NCI-H2196 (cell line): ENCODE measurements around the gene HES4.

Experiments used
- DNase-seq: peaks from one replicate; lab custom pipeline; 2025; ENCODE audit not compliant: unreplicated experiment; lab: John Stamatoyannopoulos, UW

HES4 gene, protein sequence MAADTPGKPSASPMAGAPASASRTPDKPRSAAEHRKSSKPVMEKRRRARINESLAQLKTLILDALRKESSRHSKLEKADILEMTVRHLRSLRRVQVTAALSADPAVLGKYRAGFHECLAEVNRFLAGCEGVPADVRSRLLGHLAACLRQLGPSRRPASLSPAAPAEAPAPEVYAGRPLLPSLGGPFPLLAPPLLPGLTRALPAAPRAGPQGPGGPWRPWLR

DNA sequence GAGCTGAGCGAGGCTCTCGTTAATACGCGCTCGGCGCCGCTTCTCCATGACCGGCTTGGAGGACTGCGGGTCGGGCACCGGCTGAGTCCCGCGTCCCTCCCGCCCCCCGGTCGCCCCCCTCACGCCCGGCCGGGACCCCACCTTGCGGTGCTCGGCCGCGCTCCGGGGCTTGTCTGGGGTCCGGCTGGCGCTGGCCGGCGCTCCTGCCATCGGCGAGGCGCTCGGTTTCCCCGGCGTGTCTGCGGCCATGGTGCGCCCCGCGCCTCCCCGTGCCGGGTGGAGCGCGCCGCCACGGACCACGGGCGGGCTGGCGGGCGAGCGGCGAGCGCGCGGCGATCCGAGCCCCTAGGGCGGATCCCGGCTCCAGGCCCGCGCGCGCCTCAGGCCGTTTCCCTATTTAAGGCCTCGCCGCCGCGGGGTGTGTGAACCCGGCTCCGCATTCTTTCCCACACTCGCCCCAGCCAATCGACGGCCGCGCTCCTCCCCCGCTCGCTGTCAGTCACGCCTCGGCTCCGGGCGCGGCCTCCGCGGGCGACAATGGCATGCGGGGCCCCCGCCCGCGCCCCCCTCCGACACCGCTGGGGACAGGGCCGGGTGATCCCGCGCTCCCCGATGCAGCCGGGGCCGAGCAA is at the start of gene HES4:
TSS of gene HES4 (minus strand) at position 373 of the 632 bp plus-strand sequence. CDS start at position 249, 124 bp downstream.
- DNase-seq: peak; percentile 90

DNA sequence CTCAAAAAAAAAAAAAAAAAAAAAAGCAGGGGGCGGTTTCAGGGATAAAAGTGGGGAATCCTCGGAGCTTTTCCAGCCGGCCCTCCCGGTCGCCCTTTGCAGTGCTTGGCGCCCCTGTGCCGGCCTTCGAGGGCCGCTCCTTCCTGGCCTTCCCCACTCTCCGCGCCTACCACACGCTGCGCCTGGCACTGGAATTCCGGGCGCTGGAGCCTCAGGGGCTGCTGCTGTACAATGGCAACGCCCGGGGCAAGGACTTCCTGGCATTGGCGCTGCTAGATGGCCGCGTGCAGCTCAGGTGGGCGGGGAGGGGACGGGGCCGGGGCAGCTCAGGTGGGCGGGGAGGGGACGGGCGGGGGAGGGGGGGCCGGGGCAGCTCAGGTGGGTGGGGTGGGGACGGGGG is 48.9 kb upstream of the HES4 start:
- no peak for DNase-seq

DNA sequence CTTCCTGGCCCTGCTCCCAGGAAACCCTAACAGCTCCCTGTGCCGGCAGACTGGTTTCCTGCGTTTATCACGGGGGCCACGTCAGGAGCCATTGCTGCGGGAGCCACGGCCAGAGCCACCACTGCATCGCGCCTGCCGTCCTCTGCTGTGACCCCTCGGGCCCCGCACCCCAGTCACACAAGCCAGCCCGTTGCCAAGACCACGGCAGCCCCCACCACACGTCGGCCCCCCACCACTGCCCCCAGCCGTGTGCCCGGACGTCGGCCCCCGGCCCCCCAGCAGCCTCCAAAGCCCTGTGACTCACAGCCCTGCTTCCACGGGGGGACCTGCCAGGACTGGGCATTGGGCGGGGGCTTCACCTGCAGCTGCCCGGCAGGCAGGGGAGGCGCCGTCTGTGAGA is 48.1 kb upstream of the HES4 start:
- DNase-seq: no peak

DNA sequence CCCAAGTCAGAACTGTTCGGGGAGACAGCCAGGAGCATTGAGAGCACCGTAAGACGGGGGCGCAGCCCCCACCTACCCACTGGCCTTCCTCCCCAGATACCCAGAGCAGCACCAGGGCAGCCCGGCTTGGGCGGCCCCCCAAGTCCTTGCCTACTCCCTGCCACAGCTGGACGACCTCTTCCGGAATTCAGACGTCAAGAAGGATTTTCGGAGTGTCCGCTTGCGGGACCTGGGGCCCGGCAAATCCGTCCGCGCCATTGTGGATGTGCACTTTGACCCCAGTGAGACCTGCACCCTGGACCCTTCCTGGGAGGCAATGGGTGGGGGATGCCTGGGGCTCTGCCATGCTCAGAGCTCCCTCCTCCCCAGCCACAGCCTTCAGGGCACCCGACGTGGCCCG is 47.5 kb upstream of the HES4 start:
- DNase-seq: no peak

DNA sequence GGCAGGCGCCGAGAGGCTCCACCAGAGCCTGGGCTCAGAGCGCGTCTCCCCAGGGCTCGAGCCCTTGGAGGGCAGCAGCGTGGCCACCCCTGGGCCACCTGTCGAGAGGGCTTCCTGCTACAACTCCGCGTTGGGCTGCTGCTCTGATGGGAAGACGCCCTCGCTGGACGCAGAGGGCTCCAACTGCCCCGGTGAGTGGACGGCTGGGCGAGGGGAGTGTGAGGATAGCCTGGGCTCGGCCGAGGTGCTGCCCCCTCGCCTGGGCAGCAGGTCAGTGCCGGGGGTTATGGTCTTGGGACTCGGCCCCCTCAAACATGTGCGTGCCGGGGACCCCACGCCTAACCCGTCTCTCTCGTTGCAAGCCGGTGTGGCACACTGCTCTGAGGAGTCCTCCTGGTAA is 46.9 kb upstream of the HES4 start:
- no peak for DNase-seq

DNA sequence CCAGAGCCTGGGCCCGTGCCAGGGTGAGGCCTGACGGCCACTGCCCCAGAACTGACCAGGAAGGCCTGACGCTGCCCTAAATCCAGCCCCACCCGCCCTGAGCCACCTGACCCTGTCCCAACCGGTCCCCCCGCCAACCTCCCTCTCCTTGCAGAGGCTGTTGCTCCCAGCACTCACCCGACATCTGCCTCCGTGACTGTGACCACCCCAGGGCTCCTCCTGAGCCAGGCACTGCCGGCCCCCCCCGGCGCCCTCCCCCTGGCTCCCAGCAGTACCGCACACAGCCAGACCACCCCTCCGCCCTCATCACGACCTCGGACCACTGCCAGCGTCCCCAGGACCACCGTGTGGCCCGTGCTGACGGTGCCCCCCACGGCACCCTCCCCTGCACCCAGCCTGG is 46.3 kb upstream of the HES4 start:
- no peak for DNase-seq

DNA sequence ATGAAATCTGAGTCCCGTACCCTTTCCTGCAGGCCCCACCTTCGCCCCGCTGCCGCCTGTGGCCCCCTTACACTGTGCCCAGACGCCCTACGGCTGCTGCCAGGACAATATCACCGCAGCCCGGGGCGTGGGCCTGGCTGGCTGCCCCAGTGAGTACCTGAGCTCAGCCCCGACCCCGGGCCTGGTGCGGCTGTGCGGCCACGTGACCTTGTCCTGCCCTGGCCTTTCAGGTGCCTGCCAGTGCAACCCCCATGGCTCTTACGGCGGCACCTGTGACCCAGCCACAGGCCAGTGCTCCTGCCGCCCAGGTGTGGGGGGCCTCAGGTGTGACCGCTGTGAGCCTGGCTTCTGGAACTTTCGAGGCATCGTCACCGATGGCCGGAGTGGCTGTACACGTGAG is 45.2 kb upstream of the HES4 start:
- no peak for DNase-seq

DNA sequence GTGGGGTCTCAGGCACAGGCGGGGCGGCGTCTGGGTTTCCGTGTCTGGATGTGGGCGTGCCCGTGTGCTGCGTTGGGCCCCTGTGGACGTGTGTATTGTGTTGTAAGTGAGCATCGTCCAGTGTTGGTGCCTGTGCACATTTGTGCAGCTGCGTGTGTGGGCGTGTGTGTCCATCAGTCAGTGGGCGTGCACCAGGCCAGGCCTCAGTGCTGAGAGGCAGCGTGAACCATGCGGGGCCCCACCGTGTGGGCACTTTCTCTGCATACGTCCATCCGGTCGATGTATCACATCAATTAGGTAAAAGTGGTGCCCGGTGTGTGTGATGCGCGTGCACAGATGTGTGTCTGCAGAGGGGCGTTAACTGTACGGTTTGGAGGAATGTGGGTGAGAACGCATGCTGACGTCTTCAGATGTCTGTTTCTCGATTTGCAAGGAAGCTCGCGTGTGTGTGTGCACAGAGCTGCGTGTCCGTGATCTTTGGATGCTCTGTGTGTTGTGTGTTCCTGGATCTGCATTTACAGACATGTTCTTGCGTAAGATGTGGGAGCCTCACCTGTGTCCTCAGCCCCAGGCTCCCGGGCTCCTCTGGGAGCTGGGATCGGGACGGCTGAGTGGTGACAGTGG is 44.7 kb upstream of the HES4 start:
- no peak for DNase-seq

DNA sequence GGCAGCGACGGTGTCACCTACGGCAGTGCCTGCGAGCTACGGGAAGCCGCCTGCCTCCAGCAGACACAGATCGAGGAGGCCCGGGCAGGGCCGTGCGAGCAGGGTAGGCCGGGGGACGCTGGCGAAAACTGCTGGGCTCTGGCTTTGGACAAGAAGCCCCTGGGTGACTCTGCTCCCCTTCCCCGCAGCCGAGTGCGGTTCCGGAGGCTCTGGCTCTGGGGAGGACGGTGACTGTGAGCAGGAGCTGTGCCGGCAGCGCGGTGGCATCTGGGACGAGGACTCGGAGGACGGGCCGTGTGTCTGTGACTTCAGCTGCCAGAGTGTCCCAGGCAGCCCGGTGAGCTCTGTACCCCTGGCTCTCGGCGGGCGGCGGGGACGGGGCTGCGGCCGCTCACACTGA is 44.0 kb upstream of the HES4 start:
- DNase-seq: no peak

DNA sequence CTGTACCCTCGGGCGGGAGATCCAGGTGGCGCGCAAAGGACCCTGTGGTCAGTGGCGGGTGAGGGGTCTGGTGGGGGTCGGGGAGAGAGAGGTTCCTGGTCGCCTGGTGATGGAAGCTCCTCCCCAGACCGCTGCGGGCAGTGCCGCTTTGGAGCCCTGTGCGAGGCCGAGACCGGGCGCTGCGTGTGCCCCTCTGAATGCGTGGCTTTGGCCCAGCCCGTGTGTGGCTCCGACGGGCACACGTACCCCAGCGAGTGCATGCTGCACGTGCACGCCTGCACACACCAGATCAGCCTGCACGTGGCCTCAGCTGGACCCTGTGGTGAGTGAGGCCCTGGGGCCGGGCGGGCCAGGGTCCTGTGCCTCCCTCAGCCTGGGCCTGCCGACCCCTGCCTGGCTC is 43.5 kb upstream of the HES4 start:
- DNase-seq: no peak

DNA sequence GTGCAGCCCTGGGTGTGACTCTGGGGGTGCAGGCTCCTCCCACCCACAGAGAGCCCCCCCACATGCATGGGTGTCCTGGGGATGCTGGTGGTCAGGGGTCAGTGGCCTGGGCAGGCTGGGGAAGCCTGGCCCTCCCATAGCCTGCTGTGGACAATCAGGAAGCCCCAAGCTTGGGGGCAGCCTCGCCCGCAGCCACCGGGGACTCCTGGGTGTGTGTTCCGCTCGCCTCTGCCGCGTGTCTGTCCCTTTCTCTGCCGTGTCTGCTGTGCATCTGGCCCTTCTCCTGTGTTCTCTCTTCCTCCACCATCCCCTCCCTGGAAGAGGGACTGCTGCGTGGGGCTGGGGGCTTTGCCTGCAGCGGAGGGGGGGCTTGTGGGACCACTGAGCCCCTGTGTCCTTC is 42.9 kb upstream of the HES4 start:
- DNase-seq: no peak

DNA sequence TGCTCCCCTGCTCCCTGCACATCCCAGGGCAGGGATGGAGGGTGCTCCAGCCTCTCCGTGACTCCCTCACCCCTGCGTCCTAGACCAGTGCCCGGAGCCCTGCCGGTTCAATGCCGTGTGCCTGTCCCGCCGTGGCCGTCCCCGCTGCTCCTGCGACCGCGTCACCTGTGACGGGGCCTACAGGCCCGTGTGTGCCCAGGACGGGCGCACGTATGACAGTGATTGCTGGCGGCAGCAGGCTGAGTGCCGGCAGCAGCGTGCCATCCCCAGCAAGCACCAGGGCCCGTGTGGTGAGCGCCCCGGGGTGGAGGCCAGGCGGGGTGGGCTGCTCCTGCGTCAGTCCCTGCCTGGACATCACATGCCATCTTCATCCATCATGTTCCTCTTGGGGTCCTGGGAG is 42.0 kb upstream of the HES4 start:
- DNase-seq: no peak

DNA sequence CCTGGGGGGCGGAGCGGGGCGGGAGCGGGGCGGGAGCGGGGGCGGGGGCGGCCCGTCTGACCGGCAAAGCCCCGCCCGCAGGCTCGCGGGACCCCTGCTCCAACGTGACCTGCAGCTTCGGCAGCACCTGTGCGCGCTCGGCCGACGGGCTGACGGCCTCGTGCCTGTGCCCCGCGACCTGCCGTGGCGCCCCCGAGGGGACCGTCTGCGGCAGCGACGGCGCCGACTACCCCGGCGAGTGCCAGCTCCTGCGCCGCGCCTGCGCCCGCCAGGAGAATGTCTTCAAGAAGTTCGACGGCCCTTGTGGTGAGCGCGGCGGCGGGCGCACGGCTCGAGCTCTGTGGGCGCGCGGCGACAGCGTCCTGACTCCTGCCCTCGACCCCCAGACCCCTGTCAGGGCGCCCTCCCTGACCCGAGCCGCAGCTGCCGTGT is 41.2 kb upstream of the HES4 start:
- no peak for DNase-seq

DNA sequence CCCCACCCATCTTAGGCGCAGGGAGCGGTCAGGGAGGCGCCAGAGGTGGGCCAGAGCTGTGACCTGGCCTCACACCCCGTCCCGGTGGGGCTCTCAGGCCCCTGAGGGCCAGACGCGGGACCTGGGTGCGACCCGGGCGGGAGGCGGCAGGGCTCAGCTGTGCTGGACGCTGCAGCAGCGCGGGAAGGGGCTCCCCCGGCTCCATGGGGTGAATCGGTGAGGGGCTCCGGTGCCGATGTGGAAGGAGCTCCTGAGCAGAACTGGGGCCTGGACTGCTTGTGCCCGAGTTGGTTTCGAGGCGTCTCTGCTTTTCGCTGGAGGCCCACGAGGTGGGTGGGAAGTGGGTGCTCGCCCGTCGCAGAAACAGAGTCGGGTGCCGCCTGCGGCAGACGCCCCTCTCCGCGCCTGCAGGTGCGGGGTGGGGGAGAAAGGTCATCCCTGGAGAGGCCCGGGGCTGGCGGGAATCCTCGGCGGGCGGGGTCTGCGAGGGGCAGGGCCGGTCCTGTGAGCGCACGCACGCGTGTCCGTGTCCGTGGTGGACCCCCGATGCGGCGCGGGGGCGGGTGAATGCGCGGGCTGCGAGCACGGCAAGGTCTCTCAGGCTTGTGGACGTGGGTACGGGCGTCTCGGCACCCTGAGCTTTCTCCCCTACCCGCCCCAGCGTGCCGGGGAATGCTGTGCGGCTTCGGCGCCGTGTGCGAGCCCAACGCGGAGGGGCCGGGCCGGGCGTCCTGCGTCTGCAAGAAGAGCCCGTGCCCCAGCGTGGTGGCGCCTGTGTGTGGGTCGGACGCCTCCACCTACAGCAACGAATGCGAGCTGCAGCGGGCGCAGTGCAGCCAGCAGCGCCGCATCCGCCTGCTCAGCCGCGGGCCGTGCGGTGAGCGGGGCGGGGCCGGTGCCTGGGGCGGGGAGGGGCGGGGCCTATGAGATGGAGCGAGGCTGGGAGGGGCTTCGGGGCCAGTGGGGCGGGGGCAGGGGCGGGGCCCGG is 40.4 kb upstream of the HES4 start:
- DNase-seq: peak; percentile 81

DNA sequence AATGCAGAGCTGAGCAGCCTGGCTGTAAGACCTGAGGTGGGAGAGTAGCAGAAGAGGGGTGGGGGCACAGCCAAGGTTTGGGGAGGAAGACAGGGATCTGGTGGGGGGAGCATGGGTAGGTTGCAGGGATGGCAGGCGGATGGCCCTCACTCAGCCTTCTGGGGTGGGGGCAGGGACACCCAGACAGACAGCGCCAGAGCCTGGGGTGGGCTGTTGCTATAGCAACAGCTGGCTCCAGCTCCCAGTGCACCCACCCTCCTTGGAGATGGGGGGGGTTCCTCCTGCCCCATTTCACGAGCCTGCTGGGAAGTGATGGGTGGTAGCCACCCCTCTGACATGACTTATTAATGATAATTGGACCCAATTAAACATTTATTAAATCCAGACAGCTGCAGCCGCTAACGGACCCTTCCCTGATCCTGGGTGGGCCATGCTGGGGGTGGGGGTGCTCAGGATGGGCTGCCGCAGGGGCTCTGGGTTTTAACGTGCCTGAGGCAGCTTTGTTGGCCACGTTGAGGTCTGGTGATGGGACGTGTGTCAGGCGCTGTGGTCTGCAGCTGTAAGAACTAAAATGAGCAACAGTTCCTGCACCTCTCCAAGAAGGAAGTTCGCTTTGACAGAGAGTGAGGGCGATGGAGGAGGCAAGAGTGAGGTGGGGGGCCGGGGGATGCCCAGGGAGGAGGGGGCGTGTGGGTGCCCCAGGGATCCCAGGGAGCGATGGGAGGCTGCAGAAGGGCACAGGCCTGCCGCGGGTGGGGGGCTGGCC is 39.4 kb upstream of the HES4 start:
- no peak for DNase-seq

DNA sequence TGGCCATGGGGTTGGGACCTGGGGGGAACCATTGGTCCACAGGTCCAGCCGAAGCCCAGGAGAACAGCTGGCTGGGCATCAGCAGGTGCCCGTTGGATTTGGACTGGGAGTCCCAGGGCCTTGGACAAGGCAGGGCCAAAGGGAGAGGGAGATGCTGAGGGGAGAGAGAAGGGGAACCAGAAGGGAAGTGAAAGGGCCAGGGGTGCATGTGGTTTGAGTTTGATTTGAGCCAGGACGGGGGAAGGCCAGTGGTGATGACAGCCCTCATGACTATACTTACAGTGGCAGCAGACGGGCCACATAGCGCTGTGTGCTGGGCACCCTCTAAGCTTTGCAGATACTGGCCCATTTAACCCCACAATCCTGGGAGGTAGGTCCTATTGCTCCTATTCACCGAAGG is 38.8 kb upstream of the HES4 start:
- DNase-seq: no peak

DNA sequence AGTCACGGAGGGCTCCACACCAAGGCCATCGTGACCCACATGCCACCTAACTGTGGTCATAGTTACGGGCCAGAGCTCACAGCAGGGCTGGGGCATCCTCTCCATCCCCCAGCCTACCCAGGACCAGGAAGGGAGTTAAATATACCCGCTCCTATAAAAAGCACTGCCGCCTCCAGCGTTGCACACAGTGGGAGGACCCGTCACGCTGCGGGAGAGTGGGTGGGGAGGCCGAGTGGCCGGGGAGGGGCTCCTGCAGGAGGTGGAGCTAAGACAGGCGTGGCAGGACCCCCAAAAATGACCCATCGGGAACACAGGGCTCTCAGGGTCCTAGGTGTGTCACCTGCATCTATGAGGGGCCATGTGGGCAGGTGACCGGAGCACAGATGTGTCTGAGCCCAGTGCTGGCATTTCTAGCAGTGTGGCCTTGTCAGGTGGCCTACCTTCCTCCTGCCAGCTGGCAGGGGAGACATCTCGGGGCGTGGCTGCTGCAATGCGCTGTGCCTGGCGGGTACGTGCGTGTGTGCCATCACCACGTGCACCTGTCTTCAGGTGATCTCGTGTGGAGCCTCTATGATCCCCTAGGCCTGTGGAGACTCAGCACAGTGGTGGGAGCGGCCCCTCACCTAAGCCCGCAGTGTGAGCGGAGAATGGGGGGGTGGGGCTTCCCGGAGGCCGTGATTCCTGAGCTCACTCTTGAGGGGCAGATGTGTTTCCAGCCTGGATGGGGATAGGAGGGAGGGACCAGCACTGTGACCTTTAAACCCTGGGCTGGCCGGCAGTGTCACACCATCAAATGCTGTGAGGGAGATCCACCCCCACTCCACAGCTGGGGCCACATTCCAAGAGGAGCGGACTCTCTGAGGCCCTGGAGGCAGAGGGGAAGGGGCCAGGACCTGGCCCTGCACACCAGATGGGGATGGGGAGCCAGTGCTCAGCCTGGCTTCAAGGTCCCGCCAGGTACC is 37.8 kb upstream of the HES4 start:
- DNase-seq: no peak

DNA sequence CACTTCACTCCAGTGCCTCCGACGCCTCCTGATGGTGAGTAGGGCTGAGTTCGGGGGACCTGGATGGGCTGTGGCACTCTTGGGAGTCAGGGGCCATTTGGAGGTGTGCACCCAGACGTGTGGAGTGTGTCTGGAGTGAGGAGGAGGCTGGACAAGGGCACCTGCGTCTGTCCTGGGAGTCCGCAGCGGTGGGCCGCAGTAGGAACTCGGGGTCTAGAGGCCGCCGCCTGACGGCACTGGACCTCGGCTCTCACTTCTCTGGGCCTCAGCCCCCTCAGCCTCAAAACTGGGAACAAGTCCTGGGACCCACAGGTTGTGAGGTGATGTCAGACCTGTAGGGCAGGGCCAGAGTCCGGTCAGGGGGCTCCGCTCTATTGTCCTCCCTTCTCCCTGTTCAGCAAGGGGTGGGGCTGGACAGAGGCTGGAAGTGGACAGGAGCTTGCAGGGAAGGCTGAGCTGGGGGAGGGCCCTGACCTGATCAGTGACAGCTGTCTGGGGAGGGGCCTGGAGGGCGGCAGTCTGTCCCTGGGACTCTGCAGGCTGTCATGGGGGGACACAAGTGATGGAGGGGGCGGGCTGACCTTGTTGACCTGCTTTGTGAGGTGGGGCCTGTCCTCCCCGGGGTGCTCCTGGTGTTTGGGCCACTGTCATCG is 35.5 kb upstream of the HES4 start:
- no peak for DNase-seq

DNA sequence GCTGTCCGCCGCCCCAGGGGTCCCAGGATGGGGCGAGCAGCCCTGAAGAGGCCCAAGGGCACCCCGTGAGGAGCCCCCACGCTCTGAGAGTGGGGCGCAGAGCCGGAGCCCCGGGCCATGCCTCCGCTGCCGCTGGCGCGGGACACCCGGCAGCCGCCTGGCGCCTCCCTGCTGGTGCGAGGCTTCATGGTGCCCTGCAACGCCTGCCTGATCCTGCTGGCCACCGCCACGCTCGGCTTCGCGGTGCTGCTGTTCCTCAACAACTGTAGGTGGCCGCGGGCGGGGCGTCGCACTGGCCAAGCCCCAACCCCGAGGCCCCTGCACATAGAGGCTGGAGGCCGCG is 34.5 kb upstream of the HES4 start:
- no peak for DNase-seq
